ENCODE data around the gene RAB10.

RAB10 gene

GRCh38 chr2:26168785-26169184 is 134.9 kb downstream of the RAB10 start:
- Mint-ChIP-seq H3K4me1 (peaks cover 12% of the 10 kb centered on the region), H3K4me3 (no peak overlapping the region), H3K9me3 (no peaks in the 10 kb centered on the region), H3K36me3 (no peaks in the 10 kb centered on the region), H3K27ac (no peak overlapping the region)
- DNase-seq (ENCODE audit: low spot score in 2 of 2) (no peak), ATAC-seq (no peak)

- H3K9me3 Mint-ChIP-seq, result no peaks in the 10 kb centered on the region
- peaks cover 14% of the 10 kb centered on the region for H3K4me1 Mint-ChIP-seq
- no peak overlapping the region for H3K4me3 Mint-ChIP-seq
- no peak for DNase-seq (ENCODE audit: low spot score in 2 of 2)
- no peak for ATAC-seq
- no peaks in the 10 kb centered on the region for H3K36me3 Mint-ChIP-seq
- H3K27ac Mint-ChIP-seq, result no peak overlapping the region
These were observed 135.3 kb downstream of the RAB10 start for GRCh38 chr2:26169226-26169625.

GRCh38 chr2:26169681-26170414 is 136.0 kb downstream of the RAB10 start:
- peaks cover 20% of the 10 kb centered on the region for H3K4me1 Mint-ChIP-seq
- H3K4me3 Mint-ChIP-seq, result no peak overlapping the region
- H3K36me3 Mint-ChIP-seq, result no peaks in the 10 kb centered on the region
- no peak overlapping the region for H3K27ac Mint-ChIP-seq
- no peak for ATAC-seq
- DNase-seq (ENCODE audit: low spot score in 2 of 2), result no peak
- H3K9me3 Mint-ChIP-seq, result no peaks in the 10 kb centered on the region

- H3K4me3 Mint-ChIP-seq, result no peak overlapping the region
- no peak for ATAC-seq
- H3K9me3 Mint-ChIP-seq, result no peaks in the 10 kb centered on the region
- H3K27ac Mint-ChIP-seq, result no peak overlapping the region
- no peak for DNase-seq (ENCODE audit: low spot score in 2 of 2)
- peaks cover 20% of the 10 kb centered on the region for H3K4me1 Mint-ChIP-seq
- H3K36me3 Mint-ChIP-seq, result no peaks in the 10 kb centered on the region
These were observed 136.9 kb downstream of the RAB10 start for GRCh38 chr2:26170795-26171194.

GRCh38 chr2:26172189-26172870 is 138.4 kb downstream of the RAB10 start:
- ATAC-seq (no peak), DNase-seq (ENCODE audit: low spot score in 2 of 2) (no peak)
- Mint-ChIP-seq H3K27ac (no peak overlapping the region), H3K4me1 (peaks cover 20% of the 10 kb centered on the region), H3K36me3 (no peaks in the 10 kb centered on the region), H3K4me3 (peak overlapping the region; percentile 79), H3K9me3 (no peaks in the 10 kb centered on the region)

- ATAC-seq (peak; percentile 6), DNase-seq (ENCODE audit: low spot score in 2 of 2) (no peak)
- Mint-ChIP-seq H3K27ac (no peak within 1 kb of the TSS), H3K36me3 (no peaks in the 10 kb centered on the region), H3K4me3 (peak within 1 kb of the TSS; percentile 79), H3K9me3 (no peaks in the 10 kb centered on the region), H3K4me1 (peaks cover 20% of the 10 kb centered on the region)
These were observed 139.2 kb downstream of the RAB10 start, which contains the start of gene GAREM2 for GRCh38 chr2:26172871-26173775. Gene GAREM2 (plus strand): TSS chr2:26173088. CDS start chr2:26173221, 133 bp downstream.

GRCh38 chr2:26173776-26174482 is 140.0 kb downstream of the RAB10 start:
- ATAC-seq, result no peak
- Mint-ChIP-seq H3K27ac (no peak overlapping the region), H3K4me3 (peak overlapping the region; percentile 63), H3K4me1 (peaks cover 20% of the 10 kb centered on the region), H3K36me3 (no peaks in the 10 kb centered on the region), H3K9me3 (no peaks in the 10 kb centered on the region)
- DNase-seq (ENCODE audit: low spot score in 2 of 2), result no peak

- ATAC-seq (peak; percentile 65), DNase-seq (ENCODE audit: low spot score in 2 of 2) (no peak)
- Mint-ChIP-seq H3K27ac (no peak overlapping the region), H3K9me3 (no peaks in the 10 kb centered on the region), H3K4me1 (peaks cover 27% of the 10 kb centered on the region), H3K36me3 (no peaks in the 10 kb centered on the region), H3K4me3 (peak overlapping the region; percentile 63)
These were observed 141.0 kb downstream of the RAB10 start for GRCh38 chr2:26174691-26175465.

GRCh38 chr2:26175466-26176278 is 141.8 kb downstream of the RAB10 start:
- Mint-ChIP-seq H3K4me3 (no peak overlapping the region), H3K36me3 (no peaks in the 10 kb centered on the region), H3K9me3 (no peaks in the 10 kb centered on the region), H3K4me1 (peaks cover 32% of the 10 kb centered on the region), H3K27ac (no peak overlapping the region)
- DNase-seq (ENCODE audit: low spot score in 2 of 2) (no peak), ATAC-seq (no peak)

GRCh38 chr2:26176279-26176615 is 142.4 kb downstream of the RAB10 start:
- no peak for DNase-seq (ENCODE audit: low spot score in 2 of 2)
- Mint-ChIP-seq H3K36me3 (no peaks in the 10 kb centered on the region), H3K4me1 (peaks cover 32% of the 10 kb centered on the region), H3K4me3 (no peak overlapping the region), H3K27ac (no peak overlapping the region), H3K9me3 (no peaks in the 10 kb centered on the region)
- ATAC-seq, result no peak

GRCh38 chr2:26177122-26177521 is 143.2 kb downstream of the RAB10 start:
- ATAC-seq (no peak), DNase-seq (ENCODE audit: low spot score in 2 of 2) (no peak)
- Mint-ChIP-seq H3K4me1 (peaks cover 23% of the 10 kb centered on the region), H3K27ac (no peak overlapping the region), H3K9me3 (no peaks in the 10 kb centered on the region), H3K36me3 (no peaks in the 10 kb centered on the region), H3K4me3 (no peak overlapping the region)

- H3K36me3 Mint-ChIP-seq, result no peaks in the 10 kb centered on the region
- peaks cover 20% of the 10 kb centered on the region for H3K4me1 Mint-ChIP-seq
- H3K27ac Mint-ChIP-seq, result no peak overlapping the region
- no peak for ATAC-seq
- no peak for DNase-seq (ENCODE audit: low spot score in 2 of 2)
- H3K4me3 Mint-ChIP-seq, result peak overlapping the region; percentile 63
- no peaks in the 10 kb centered on the region for H3K9me3 Mint-ChIP-seq
These were observed 144.4 kb downstream of the RAB10 start for GRCh38 chr2:26178246-26178645.

- Mint-ChIP-seq H3K27ac (peak overlapping the region; percentile 57), H3K4me3 (peak overlapping the region; percentile 63), H3K36me3 (no peaks in the 10 kb centered on the region), H3K9me3 (no peaks in the 10 kb centered on the region), H3K4me1 (peaks cover 20% of the 10 kb centered on the region)
- DNase-seq (ENCODE audit: low spot score in 2 of 2), result peak in 1 of 2 donors; percentile 55
- ATAC-seq, result peak; percentile 23
These were observed 145.0 kb downstream of the RAB10 start for GRCh38 chr2:26178746-26179436.
